Fibroblast of skin of abdomen (primary cell): ENCODE results near the gene ANKFY1.
"Not testable (repeated sequence)": the region's sequence is repeated elsewhere in the genome, so short reads cannot be mapped to it uniquely, and the experiment has no call there.

ENCODE experiments used
- DNase-seq: peaks from one replicate; pipeline ENCODE4 v3.0.0-alpha.2; 2013

Gene ANKFY1

GRCh38 chr17:4255271-4255670 is 8.5 kb downstream of the ANKFY1 start:
- DNase-seq, result not testable (repeated sequence)

GRCh38 chr17:4250887-4251286 is 12.9 kb downstream of the ANKFY1 start:
- no peak for DNase-seq

GRCh38 chr17:4249452-4250029 is 14.2 kb downstream of the ANKFY1 start:
- DNase-seq, result peak; percentile 37

DNA sequence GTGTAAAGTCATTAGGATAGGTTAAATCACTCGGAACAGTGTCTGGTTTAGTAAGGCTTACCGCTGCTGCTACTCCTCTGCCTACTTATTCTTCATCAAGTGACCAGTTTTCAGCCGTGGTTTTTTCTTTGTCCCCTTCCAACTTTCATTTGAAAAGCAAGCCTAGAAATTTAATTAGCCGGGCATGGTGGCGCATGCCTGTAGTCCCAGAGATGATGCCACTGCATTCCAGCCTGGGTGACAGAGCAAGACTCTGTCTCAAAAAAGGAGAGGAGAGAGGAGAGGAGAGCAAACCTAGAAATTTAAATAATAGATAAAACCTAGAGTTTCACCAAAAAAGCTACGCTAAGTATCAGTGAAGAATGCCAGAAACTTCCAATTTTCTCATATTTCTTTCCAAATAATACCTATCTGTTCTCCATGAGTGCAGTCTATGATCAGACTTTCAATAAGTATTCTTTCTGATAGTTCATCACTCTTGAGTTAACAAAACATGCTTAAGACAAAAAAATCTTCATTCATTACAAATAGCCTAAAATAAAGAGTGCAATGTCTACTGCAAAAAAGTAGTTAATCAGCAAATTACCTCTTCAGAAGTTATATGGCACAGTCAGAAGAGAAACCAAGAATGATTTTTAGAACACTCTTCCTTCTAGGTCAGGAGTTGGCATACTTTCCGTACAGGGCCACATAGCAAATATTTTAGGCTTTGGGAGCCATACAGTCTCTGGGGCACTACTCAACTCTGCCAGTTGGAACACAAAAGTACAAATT is 15.1 kb downstream of the ANKFY1 start:
- DNase-seq, result no peak

DNA sequence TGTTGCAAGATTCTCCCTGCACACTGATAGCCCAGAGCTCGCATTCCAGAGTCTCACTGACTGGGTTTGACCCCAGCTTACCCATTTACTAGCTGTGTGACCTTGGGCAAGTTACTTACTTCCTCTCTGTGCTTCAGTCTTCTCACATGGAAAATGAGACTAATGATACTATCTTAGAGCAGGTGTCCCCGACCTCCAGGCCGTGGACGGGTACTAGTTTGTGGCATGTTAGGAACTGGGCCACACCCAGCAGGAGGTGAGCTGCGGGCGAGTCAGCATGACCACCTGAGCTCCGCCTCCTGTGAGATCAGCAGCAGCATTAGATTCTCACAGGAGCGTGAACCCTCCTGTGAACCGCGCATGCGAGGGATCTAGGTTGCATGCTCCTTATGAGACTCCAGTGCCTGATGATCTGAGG is 15.8 kb downstream of the ANKFY1 start:
- DNase-seq, result no peak

DNA sequence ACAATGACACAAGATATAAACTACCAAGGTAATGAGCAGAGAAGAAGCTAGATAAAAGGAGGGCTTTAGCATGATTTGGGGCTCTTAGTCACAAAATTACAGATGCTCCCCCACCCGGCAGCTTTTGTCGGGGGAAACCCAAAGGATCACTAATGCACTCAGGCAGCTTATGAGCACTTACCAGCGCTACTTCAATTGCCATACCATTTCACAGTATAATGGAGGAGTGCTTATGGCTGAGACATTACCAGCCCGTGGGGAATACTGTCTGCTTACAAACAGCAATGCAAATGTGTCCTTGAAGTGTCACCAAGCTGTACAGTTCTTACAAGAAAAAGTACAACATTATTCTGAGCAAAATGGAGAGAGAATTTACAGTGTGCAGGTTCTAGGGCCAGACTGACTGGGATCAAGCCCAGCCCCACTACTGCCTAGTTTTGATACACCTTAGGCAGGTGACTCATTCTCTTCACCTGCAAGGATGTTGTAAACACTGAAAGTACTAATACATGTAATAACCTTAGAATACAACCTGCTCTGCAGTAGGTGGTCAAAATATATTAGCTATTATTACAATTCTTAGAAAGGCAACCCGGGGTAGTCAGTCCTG is 16.3 kb downstream of the ANKFY1 start:
- no peak for DNase-seq

DNA sequence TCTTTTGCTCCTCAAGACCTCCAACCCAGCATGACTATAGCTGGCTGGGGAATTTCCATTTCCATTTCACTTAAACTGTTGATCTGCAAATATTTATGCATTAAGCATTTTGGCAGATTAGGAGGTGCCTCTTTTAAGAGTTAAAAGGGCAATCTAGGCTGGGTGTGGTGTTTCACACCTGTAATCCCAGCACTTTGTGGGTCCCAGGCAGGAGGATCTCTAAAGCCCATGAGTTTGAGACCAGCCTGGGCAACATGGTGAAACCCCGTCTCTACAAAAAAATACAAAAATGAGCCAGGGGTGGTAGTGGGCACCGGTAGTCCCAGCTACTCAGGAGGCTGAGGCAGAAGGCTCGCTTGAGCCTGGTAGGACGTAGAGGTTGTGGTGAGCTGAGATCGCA is 17.1 kb downstream of the ANKFY1 start:
- DNase-seq, result no peak

- DNase-seq, result no peak
These were observed 22.2 kb downstream of the ANKFY1 start for GRCh38 chr17:4241535-4241934.

- peak; percentile 35 for DNase-seq
These were observed 27.3 kb downstream of the ANKFY1 start for GRCh38 chr17:4236456-4236855.

DNA sequence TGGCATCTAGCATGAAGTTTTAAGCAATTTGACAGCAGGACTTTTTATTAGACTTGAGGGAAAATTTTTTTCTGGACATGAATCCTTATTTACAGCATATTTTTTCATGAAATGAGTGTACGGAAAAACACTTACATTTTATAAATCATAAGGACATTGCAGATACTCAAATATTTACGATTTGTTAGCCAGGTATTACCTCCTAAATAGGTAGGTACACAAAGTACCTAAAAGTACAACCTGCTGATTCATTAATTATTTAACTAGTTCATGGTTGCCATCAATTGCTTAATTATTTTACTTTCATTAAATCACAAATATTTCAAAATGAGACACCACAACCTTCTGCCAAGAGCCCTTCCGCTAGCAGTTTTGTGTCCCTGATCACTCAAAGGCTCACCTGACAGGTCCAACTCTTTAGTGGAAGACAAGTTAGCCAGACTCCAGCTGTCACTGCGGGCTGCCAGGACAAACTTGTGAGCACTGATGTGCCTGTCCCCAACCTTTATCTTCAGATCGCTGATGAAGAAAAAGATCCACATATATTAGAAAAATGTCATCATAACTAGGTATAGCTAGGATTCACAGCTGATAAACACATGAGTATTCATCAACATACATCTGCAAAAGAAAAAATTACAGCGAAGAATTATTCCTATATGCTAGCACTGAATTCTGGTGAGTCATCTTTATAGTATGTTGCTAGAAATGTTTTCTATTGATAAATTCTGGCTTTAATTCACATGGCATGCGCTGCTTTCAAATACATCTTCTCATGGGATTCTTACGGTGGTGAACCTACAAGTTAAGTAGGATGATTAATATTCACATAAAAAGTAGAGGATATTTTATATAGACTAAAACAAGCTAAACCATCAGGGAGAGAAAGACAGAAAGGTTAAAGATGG is 28.2 kb downstream of the ANKFY1 start:
- peak; percentile 85 for DNase-seq

GRCh38 chr17:4234401-4234800 is 29.4 kb downstream of the ANKFY1 start:
- DNase-seq, result peak; percentile 75

DNA sequence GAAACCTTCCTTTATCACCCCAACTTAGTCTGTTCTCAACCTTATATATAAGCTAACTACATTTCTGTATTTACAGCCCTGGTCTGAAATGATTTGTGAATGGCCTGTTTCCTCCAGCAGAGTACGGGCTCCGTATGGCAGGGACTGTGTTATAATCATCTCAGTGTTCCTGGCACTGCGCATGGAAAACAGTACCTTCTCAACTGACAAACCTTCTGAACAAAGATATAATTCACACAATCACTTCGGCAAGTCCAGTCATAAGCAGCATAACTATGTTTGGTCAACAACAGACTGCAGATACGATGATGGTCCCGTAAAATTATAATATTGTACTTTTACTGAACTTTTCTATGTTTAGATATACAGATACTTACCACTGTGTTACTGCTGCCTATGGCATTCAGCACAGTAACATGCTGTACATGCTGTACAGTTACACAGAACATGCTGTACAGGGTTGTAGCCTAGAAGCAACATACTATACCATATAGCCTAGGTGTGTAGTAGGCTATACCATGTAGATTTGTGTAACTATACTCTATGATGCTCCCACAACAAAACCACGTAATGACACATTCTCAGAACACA is 30.0 kb downstream of the ANKFY1 start:
- no peak for DNase-seq

DNA sequence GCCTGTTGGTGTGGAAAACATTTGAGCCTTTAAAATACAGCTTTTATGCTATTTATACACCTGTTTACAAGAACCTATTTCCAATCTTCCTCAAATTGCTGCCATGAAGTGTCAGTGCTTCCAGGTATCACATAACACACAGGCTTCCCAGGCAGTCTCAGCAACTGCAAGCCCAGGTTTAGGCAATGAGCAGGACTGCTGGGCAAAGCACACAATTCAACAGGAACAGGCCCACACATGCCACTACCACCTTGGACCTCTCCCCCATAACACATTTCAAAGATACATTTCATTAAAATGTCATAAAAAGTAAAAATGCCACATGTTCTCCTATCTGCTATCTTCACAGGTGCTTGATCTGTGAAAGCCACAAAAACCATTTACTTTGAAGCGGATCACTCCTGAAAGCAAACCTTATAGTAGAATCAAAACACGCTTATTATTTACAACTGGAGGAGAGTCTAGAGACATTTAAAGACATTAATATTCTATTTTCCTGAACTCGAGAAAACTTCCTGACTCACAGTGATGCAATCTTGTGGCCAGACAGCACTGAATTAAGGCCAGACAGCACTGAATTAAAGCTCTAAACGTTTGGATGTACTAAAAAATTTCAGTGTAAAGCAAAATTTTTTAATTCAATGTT is 31.5 kb downstream of the ANKFY1 start:
- peak; percentile 75 for DNase-seq

DNA sequence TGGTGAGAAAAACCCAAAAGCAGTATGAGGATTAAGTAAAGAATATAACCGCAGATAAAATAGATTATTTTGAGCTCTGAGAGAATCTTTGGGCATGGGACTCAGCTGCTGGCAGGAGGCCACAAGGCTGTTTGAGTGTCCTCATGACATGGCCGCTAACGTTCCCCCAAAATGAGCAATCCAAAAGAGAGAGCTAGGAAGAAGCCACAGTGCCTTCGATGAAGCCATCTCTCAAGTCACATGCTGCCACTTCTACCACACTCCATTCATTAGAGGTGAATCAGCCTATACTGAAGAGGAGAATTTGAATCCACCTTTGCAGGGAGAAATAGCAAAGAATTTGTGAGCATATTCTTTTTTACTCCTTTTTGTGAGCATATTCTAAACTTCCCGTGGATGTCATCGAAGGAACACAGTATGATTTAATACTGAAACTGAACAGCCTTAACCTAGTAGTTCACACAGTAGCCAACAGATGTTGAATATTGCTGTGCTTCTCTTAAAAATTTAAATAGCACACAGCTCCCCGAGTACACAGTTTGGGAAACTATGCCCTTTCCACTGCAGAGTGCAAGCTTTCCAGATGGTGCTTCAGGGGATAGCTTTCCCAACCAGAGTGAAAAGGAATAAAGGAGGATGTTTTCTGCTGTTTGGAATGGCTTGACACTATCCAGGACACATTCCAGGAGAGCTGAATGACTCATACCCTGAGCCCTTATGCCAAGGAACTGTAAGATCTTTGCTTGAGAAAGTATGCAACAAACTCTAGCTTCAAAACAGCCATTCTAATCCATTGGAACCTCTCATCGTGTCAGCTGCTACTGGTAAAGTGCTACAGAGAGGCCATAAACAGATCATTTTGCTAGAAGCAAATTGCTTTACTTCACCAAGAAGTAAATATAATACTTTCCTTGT is 33.9 kb downstream of the ANKFY1 start:
- peak; percentile 98 for DNase-seq

GRCh38 chr17:4221899-4222659 is 41.7 kb downstream of the ANKFY1 start:
- no peak for DNase-seq

DNA sequence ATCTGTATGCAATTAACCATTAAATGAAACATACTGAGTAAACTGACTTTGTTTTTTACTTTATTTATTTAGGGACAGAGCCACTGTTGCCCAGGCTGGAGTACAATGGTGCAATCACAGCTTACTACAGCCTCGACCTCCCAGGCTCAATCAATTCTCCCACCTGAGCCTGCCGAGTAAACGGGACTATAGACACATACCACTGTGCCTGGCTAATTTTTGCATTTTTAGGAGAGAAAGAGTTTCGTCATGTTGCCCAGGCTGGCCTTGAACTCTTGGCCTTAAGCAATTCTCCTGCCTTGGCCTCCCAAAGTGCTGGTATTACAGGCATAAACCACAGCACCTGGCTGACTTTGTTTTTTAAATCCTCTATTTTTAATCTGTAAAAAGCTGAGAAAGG is 42.6 kb downstream of the ANKFY1 start:
- no peak for DNase-seq

DNA sequence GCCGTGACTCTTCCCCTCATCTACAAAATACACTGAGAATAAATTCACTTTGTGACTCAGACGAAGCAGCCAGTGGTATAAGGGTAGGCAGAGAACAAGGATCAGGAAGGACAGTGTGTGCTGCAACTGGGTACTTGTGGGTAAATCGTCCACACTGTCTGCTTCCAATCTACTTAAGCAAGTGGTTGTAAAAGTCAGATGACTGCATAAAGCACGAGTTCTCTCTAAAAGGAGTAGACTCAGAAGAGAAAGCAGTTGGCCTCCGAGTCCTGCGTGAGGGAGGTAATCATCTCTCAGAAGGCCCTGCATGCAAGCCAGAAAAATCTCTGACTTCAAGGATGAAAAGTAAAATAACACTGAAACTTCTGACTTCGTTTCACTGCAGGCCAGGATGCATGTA is 43.1 kb downstream of the ANKFY1 start:
- no peak for DNase-seq

DNA sequence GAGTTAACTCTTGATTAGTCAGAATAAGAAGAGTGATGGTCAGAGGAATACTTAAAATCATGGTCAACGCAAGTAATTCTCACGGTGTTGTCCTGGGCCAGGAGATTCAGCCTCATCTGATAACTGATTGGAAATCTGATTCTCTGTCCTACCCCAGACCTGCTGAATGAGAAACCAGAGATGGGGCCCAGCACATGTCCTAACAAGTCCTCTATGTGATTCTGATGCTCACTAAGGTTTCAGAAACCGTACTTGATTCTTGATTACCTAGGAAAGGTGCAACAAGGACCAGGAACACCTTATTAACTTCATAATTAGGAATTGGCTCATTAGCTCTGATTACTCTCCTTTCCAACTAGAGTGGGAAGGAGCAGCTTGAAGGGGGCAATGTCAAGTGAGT is 44.5 kb downstream of the ANKFY1 start:
- DNase-seq, result no peak

DNA sequence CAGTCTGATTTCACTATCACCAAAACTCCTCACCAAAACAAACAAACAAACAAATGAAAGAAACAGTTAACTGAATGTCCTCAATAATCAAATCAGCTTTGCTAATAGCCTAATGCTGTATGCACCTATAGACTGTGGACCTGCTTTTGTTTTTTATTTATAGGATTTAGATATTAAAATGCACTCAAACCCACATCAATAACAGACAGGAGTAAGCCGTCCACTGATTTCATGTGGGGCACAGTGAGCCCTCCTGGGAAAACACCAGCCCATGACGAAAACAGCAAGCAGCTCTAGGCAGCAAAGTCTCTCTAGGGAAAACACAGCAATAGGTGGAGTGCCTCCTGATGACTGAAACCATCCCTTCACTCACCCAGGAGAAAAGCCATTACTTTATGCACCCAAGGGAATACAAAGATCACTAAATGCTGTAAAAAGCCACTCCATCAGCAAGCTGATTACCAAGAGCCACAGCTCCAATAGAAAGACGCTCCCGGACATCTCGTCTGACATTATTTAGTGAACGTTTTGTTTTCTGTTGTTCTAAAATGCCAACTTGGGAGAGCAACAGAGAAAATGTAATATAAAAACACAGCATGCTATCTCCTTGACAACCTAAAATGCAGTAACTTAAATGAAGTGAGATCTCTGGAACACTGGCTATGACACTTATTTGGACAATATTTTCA is 47.8 kb downstream of the ANKFY1 start:
- no peak for DNase-seq
